HG02852 (cell line): ENCODE results near the gene SPDYE18.
"Not testable (repeated sequence)": the region's sequence is repeated elsewhere in the genome, so short reads cannot be mapped to it uniquely, and the experiment has no call there.

Experiments
- ATAC-seq: cut with Tn5 transposase; IDR thresholded peaks from one replicate; pipeline ENCODE4 v1.9.1; 2021; ENCODE audit warnings: mild to moderate bottlenecking, moderate library complexity; ENCODE audit not compliant: unreplicated experiment

Gene SPDYE18

GRCh38 chr7:77062557-77062956, at the start of gene SPDYE18:
Gene SPDYE18 (minus strand): TSS chr7:77062558. CDS start chr7:77060512, 2,046 bp downstream.
- not testable (repeated sequence) for ATAC-seq

- not testable (repeated sequence) for ATAC-seq
These were observed 46.0 kb upstream of the SPDYE18 start for GRCh38 chr7:77108362-77108761.

DNA sequence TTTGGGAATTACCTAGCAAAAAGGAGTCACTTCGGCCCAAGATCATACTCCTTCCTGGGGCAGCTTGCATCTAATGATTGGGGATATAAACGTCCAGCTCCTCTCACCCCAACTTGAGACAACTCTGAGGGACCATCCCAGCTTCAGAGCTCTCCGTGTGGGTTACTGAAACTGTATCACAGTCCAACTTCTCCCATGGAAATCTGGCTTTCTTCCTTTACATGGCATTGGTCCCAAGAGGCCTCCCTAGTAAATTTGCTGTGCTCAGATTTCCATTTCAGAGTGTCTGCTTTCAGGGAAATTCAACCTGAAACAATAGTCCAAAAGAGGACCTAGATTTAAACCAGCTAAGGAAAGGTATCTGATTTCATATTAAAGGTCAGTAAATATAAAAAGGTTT, 45.3 kb upstream of the SPDYE18 start:
- ATAC-seq, result not testable (repeated sequence)

DNA sequence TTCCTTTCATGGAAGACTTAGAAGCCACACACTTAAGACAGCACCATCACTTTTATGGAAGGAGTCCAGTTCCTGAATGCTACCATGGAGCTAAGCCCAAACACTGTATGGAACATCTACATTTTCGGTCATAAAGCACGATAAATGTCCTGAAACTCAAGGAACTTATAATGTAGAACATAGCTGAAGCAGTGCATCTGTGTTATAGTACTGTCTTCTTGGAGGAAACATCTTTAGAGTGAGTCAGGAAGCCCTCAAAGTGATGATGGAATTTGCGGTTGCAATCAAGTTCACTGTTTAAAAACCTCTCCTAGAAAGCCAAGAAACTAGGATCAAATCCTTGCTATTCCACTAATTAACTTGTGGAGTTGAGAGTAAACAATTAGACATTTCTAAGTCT, 43.5 kb upstream of the SPDYE18 start:
- not testable (repeated sequence) for ATAC-seq

- not testable (repeated sequence) for ATAC-seq
These were observed 40.3 kb upstream of the SPDYE18 start for GRCh38 chr7:77102671-77103070.

- ATAC-seq, result not testable (repeated sequence)
These were observed 38.8 kb upstream of the SPDYE18 start for GRCh38 chr7:77101187-77101586.

DNA sequence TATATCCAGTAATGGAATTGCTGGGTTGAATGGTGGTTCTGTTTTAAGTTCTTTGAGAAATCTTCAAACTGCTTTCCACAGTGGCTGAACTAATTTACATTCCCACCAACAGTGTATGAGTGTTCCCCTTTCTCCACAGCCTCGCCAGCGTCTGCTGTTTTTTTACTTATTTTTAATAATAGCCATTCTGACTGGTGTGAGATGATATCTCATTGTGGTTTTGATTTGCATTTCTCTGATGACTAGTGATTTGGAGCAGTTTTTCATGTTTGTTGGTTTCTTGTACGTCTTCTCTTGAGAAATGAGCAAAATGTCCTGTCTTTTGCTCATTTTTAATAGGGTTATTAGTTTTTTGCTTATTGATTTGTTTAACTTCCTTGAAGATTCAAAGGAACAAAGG, 38.1 kb upstream of the SPDYE18 start:
- ATAC-seq, result not testable (repeated sequence)

- ATAC-seq, result not testable (repeated sequence)
These were observed 29.9 kb upstream of the SPDYE18 start for GRCh38 chr7:77092301-77092700.

GRCh38 chr7:77082192-77082591, 19.8 kb upstream of the SPDYE18 start:
- not testable (repeated sequence) for ATAC-seq

DNA sequence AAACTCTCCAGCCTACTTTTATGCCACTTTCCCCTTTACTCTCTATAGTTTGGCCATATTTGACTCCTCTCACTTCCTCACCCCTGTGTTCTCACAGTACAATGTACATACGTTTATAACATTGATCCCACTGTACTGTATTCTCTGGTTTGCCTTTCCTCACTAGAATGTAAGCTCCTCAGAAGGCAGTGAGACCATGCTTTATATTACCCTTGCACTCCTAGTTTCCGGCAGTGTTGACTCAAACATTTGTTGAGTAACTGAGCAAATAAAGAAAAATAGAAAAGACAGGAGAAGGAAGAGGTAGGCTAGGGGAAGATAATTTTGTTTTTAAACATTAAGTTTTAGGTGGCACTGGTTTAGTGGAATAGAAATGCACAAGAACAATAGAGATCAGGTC, 17.9 kb upstream of the SPDYE18 start:
- ATAC-seq, result not testable (repeated sequence)

- ATAC-seq, result not testable (repeated sequence)
These were observed 17.3 kb upstream of the SPDYE18 start for GRCh38 chr7:77079624-77080023.

- not testable (repeated sequence) for ATAC-seq
These were observed 16.8 kb upstream of the SPDYE18 start for GRCh38 chr7:77079112-77079511.

- ATAC-seq, result not testable (repeated sequence)
These were observed 14.7 kb upstream of the SPDYE18 start for GRCh38 chr7:77077060-77077459.

DNA sequence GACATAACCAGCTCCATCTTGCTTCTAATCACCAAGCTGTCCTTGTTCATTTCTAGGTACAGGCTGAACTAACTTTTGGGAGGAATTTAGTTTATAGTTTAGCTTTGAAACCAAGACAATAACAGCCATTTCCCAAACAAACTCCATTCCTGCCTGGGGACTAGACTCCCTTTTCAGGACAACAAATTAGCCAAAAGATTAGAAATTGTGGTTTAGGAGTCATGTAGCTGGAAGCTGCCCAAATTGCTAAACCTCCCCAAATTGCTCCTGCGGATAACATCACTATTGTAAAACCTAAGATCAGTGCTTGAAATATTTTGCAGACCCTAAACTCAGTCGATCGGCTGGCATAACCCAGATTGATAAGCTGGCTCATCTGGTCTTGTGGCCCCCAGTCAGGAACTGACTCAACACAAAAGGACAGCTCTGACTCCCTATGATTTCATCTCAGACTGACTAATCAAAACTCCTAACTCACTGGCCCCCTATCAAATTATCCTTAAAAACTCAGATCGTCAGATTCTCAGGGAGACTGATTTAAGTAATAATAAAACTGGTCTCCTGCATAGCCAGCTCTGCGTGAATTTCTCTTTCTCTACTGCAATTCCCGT, 12.5 kb upstream of the SPDYE18 start:
- ATAC-seq, result not testable (repeated sequence)

DNA sequence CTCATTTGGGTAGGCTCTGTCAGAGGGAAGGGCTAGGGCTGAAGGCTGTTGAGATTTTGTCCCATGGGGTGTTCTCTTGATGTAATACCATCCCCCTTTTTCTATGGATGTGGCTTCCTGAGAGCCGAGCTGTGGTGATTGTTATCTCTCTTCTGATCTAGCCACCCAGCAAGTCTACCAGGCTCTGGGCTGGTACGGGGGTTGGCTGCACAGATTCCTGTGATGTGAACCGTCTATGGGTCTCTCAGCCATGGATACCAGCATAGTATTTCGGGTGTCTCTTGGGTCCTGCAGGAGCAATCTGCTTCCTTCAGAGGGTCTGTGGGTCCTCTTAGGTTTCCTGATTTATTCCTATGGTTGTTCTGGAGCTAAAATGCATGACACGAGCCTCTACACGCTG, 8.8 kb upstream of the SPDYE18 start:
- ATAC-seq, result not testable (repeated sequence)

- not testable (repeated sequence) for ATAC-seq
These were observed 3.5 kb upstream of the SPDYE18 start for GRCh38 chr7:77065869-77066268.

GRCh38 chr7:77063732-77064131, 1.4 kb upstream of the SPDYE18 start:
- ATAC-seq, result not testable (repeated sequence)

DNA sequence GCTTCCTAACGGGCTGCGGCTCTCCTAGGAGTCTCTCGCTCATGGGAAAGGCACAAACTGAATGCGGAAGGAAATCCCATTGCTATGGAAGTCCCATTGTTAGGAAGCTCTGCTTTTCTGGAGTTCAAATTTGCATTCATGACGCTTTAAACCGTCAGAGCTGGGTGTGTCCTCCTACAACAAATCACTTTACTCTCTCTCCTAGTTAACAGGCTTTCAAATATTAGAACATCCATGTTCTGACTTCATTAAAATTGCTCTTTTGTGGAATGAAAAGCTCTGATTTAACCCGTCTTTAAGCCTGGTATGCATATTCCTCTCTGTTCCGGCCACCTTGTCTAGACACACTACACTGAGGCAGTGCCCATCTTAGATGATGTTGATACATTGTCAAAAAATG, 30.1 kb downstream of the SPDYE18 start, which contains the start of gene SPDYE17:
Gene SPDYE17 (minus strand): TSS at position 101 of the 400 bp plus-strand sequence. CDS start 1,791 bp downstream, outside the sequence.
- not testable (repeated sequence) for ATAC-seq

DNA sequence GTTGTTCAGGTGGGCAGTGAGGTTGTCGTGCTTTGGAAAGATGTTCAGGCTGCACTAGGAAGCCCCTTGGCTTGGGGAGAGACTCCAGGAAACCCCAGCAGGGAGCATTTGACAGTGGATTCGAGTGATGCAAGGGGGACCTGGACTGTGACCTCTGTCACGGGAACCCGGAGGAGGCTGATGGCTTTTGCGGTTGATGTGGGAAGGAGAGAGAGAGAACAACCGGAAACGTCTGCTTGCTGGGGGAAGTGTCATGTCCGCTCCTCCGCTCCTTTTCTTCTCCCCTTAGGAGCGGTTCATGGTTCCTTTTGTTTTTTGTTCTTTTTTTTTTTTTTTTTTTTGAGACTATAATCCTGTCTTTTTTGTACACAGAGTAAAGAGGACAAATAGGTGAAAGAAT, 36.0 kb downstream of the SPDYE18 start:
- not testable (repeated sequence) for ATAC-seq

DNA sequence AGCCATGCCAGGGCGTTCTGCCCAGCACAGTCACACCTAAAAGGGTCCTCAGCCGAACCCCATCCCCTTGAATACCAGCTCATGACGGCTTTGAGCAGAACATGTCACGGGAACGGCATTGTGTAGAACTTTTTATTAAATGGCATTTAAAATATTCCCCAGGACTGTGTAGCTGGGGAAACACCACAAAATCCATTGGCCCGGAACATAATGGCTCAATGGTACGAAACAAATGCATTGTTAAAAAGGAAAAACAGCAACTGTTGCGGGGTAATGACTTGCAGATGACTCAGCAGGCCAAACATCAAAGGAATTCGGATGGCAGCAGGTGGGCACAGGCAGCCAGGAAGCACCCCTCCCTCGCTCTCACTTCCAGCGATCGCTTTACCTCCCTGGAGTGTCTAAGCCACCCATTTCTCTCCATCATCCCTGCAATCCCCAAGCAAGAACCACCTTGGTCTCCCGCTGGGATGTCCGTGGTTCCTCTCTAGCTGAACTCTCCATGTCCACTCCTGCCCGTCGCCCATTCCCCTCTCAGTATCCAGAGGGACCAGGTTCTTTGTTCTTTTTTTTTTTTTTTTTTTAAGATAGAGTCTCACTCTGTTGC, 52.2 kb downstream of the SPDYE18 start:
- ATAC-seq, result not testable (repeated sequence)

DNA sequence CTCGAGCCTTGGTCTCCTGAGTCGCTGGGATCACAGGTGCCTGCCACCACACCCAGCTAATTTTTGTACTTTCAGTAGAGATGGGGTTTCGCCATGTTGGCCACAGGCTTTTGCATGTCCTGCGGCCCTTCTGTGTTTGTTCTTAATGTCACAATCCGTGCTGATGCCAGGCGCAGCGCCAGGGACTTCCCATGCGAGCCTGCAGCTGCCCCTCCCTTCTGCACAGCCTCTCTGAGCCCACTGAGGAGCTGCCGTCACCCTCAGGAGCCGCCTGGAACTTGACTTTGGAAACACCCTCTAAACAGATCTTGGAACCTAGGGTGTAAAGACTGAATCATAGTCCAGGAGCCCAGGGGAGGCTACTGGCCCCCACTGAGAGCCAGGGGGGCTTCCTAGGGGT, 54.4 kb downstream of the SPDYE18 start:
- not testable (repeated sequence) for ATAC-seq
